ENCODE data around the gene CYP4F2. TPM values are rescaled to one million over a fixed set of nuclear protein-coding genes. Genes with fewer than 3 reads are reported as not detected.
"Not testable (repeated sequence)": the region's sequence is repeated elsewhere in the genome, so short reads cannot be mapped to it uniquely, and the experiment has no call there.

The CYP4F2 gene

GRCh38 chr19:15828611-15829305, 69.1 kb downstream of the CYP4F2 start:
- H3K4me3 ChIP-seq (ENCODE audit: low read length in 2 of 2); H2BK5ac ChIP-seq (ENCODE audit: low read length); H3K79me1 ChIP-seq (ENCODE audit: low read depth, low read length); H2BK120ac ChIP-seq (ENCODE audit: low read depth, low read length); H3K9me3 ChIP-seq (replicated peaks in 1 of 2; ENCODE audit: control insufficient read depth in 2 of 2, insufficient read depth in 1 of 2, low read depth in 1 of 2, low read length in 2 of 2); H3K18ac ChIP-seq (ENCODE audit: low read length); H3K4ac ChIP-seq (ENCODE audit: low read length); H2AK5ac ChIP-seq (ENCODE audit: low read depth, low read length); H2AFZ ChIP-seq (ENCODE audit: low read length); H3K9ac ChIP-seq (ENCODE audit: low read depth, low read length, poor library complexity); DNase-seq (ENCODE audit: low spot score); H3K36me3 ChIP-seq (replicated peaks in 1 of 2; ENCODE audit: control insufficient read depth in 2 of 2, insufficient read depth in 2 of 2, low read length in 2 of 2); H3K4me2 ChIP-seq (ENCODE audit: insufficient read depth, low read length, poor library complexity, severe bottlenecking); H4K91ac ChIP-seq (ENCODE audit: low read depth, low read length, poor library complexity); H3K4me1 ChIP-seq (ENCODE audit: control insufficient read depth in 2 of 2, insufficient read depth in 1 of 2, low read depth in 1 of 2, low read length in 2 of 2); H2BK12ac ChIP-seq (ENCODE audit: low read length); H4K8ac ChIP-seq (ENCODE audit: low read depth, low read length); H2BK15ac ChIP-seq (ENCODE audit: low read length); H3K23ac ChIP-seq (ENCODE audit: low read depth, low read length, poor library complexity); H3K27ac ChIP-seq (replicated peaks; ENCODE audit: low read length); H3K14ac ChIP-seq (ENCODE audit: low read length): not testable (repeated sequence)
- peaks cover 0 to 19% (median 0%) of the 10 kb centered on the region in 3 experiments for H3K27me3 ChIP-seq (ENCODE audit: control insufficient read depth in 3 of 3, insufficient read depth in 3 of 3, low read depth in 1 of 3, low read length in 3 of 3)
- no CpG with 5 or more reads among the region's 13 CpGs for WGBS, 2 donors (ENCODE audit: extremely low coverage in 2 of 2, insufficient read length in 2 of 2, insufficient replicate concordance in 1 of 2)

- WGBS, 2 donors (ENCODE audit: extremely low coverage in 2 of 2, insufficient read length in 2 of 2, insufficient replicate concordance in 1 of 2) = no CpG with 5 or more reads among the region's 7 CpGs
- H3K9me3 ChIP-seq (replicated peaks in 1 of 2; ENCODE audit: control insufficient read depth in 2 of 2, insufficient read depth in 1 of 2, low read depth in 1 of 2, low read length in 2 of 2) = peaks cover 0 to 6% of the 10 kb centered on the region in 2 donors
- H3K79me1 ChIP-seq (ENCODE audit: low read depth, low read length) = no peaks in the 10 kb centered on the region
- no peak overlapping the region for H2BK120ac ChIP-seq (ENCODE audit: low read depth, low read length)
- H3K27ac ChIP-seq (replicated peaks; ENCODE audit: low read length) = no peak overlapping the region
- H2BK12ac ChIP-seq (ENCODE audit: low read length) = no peak overlapping the region
- no peak overlapping the region for H3K23ac ChIP-seq (ENCODE audit: low read depth, low read length, poor library complexity)
- H3K14ac ChIP-seq (ENCODE audit: low read length) = no peak overlapping the region
- DNase-seq (ENCODE audit: low spot score) = no peak
- no peaks in the 10 kb centered on the region for H3K4me1 ChIP-seq (ENCODE audit: control insufficient read depth in 2 of 2, insufficient read depth in 1 of 2, low read depth in 1 of 2, low read length in 2 of 2)
- H3K27me3 ChIP-seq (ENCODE audit: control insufficient read depth in 3 of 3, insufficient read depth in 3 of 3, low read depth in 1 of 3, low read length in 3 of 3) = peaks cover 0 to 19% (median 0%) of the 10 kb centered on the region in 3 experiments
- no peak overlapping the region for H2AFZ ChIP-seq (ENCODE audit: low read length)
- no peak overlapping the region for H4K91ac ChIP-seq (ENCODE audit: low read depth, low read length, poor library complexity)
- H2BK5ac ChIP-seq (ENCODE audit: low read length) = no peak overlapping the region
- no peak overlapping the region for H2AK5ac ChIP-seq (ENCODE audit: low read depth, low read length)
- no peak overlapping the region for H2BK15ac ChIP-seq (ENCODE audit: low read length)
- H3K4ac ChIP-seq (ENCODE audit: low read length) = no peak overlapping the region
- no peak overlapping the region for H3K4me3 ChIP-seq (ENCODE audit: low read length in 2 of 2)
- H3K36me3 ChIP-seq (replicated peaks in 1 of 2; ENCODE audit: control insufficient read depth in 2 of 2, insufficient read depth in 2 of 2, low read length in 2 of 2) = no peaks in the 10 kb centered on the region
- H4K8ac ChIP-seq (ENCODE audit: low read depth, low read length) = no peak overlapping the region
- H3K4me2 ChIP-seq (ENCODE audit: insufficient read depth, low read length, poor library complexity, severe bottlenecking) = no peak overlapping the region
- no peak overlapping the region for H3K9ac ChIP-seq (ENCODE audit: low read depth, low read length, poor library complexity)
- no peak overlapping the region for H3K18ac ChIP-seq (ENCODE audit: low read length)
Measured at GRCh38 chr19:15828121-15828610, 69.7 kb downstream of the CYP4F2 start.

Small RNA genes lying within 50 kb of the gene (small RNA-seq; reads per million reads assigned to genes)
- not detected for gene CYP4F36P (ENCODE audit: insufficient read depth)

Data from neuronal stem cell (in vitro differentiated cells).